ENCODE data around the gene NAP1L5. TPM values are rescaled to one million over a fixed set of nuclear protein-coding genes. Genes with fewer than 3 reads are reported as not detected.
A peak's percentile ranks its signal among the peaks of the same experiment; 100 is the strongest.

The NAP1L5 gene
- total RNA-seq, 4 donors from 2014 or later: 0.20 to 2.9 (median 1.9) TPM

DNA sequence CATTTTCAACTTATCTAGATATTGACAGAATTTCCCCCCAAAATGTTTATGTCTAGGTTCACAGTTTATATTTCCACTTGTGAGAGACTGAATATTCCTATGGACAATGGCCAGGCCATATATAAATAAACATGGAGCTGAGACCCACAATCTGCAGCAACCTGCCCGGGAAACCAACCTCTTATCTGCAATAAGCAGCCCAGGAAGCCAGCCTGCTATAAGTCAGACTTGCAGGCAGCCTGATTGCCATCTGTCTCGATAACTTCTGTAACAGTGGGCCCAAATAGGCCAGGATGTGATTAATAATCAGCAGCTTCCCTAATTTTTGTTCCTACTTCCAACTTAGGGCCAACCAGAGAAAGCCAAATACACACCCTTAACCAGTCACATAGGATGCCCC is 5.2 kb upstream of the NAP1L5 start:
- Histone ChIP-seq H3K4me3 (no peak overlapping the region), H3K27me3 (no peaks in the 10 kb centered on the region), H3K27ac (no peak overlapping the region), H3K9me3 (no peaks in the 10 kb centered on the region), H3K4me1 (peaks cover 5 to 12% of the 10 kb centered on the region in 2 donors), H3K36me3 (peaks cover 0 to 24% of the 10 kb centered on the region in 2 donors)
- TF ChIP-seq POLR2A (IDR thresholded peaks at IDR 0.05): no peak
- no peak for TF ChIP-seq CTCF (IDR thresholded peaks at IDR 0.05 in 4 of 5, conservative IDR thresholded peaks at IDR 0.05 in 1 of 5)
- no peak for ATAC-seq
- in situ Hi-C loops (cut with MboI; ENCODE audit: low sequenced_read_pairs in 4 of 4): loop anchor here in 1 of 4 donors (10.0 kb wide), 2 partner anchors 102 to 322 kb away; no protein-coding TSS in a partner anchor
- DNase-seq: no peak
- intact Hi-C loops (cut with DNase I; ENCODE audit: low total_unique reads): loop anchor here (10.0 kb wide), 2 partner anchors 202 to 412 kb away; partner anchors contain the start of gene TIGD2

- no peaks in the 10 kb centered on the region for H3K27me3 ChIP-seq
- H3K4me3 ChIP-seq: no peak overlapping the region
- in situ Hi-C loops (cut with MboI; ENCODE audit: low sequenced_read_pairs in 4 of 4) (no loop called here), intact Hi-C loops (cut with DNase I; ENCODE audit: low total_unique reads) (no loop called here)
- H3K27ac ChIP-seq: peak overlapping the region in 2 of 4 donors; percentile 79
- H3K4me1 ChIP-seq: peaks cover 0 to 10% of the 10 kb centered on the region in 2 donors
- no peak for ATAC-seq
- H3K9me3 ChIP-seq: no peaks in the 10 kb centered on the region
- H3K36me3 ChIP-seq: peaks cover 0 to 15% of the 10 kb centered on the region in 2 donors
- no peak for DNase-seq
- TF ChIP-seq POLR2A (IDR thresholded peaks at IDR 0.05) (no peak), CTCF (IDR thresholded peaks at IDR 0.05 in 4 of 5, conservative IDR thresholded peaks at IDR 0.05 in 1 of 5) (no peak)
These were observed 890 bp upstream of the NAP1L5 start for GRCh38 chr4:88698519-88698918.

DNA sequence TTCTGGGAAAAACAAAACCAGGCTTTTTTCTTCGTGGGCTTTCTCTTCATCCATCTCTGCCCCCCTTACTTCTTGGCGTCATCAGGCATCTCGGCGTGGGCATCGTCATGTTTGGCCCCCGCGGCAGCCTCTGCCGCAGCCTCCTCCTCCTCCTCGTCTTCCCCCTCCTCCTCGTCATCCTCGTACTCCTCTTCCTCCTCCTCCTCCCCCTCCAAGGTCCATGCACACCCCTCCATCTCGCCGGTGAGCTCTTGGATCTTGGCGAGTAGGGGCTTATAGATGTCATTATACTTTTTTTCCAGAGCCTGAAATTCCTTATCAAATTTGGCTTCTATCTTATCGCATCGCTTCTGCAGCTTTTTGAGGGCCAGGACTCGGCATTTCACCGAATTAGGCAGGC is 488 bp downstream of the NAP1L5 start:
- peaks cover 0 to 8% of the 10 kb centered on the region in 2 donors for H3K36me3 ChIP-seq
- DNase-seq (peak in 1 of 2 donors; percentile 23), ATAC-seq (peak; percentile 43 to 47)
- peaks cover 0 to 10% of the 10 kb centered on the region in 2 donors for H3K4me1 ChIP-seq
- H3K27me3 ChIP-seq: no peaks in the 10 kb centered on the region
- intact Hi-C loops (cut with DNase I; ENCODE audit: low total_unique reads) (no loop called here), in situ Hi-C loops (cut with MboI; ENCODE audit: low sequenced_read_pairs in 4 of 4) (no loop called here)
- H3K27ac ChIP-seq: peak overlapping the region; percentile 75 to 82 (median 79)
- H3K4me3 ChIP-seq: peak overlapping the region; percentile 61 to 84 (median 72)
- TF ChIP-seq CTCF (IDR thresholded peaks at IDR 0.05 in 4 of 5, conservative IDR thresholded peaks at IDR 0.05 in 1 of 5) (no peak), POLR2A (IDR thresholded peaks at IDR 0.05) (no peak)
- H3K9me3 ChIP-seq: no peaks in the 10 kb centered on the region

- Histone ChIP-seq H3K4me3 (peak overlapping the region; percentile 61 to 84 (median 72)), H3K36me3 (peaks cover 0 to 8% of the 10 kb centered on the region in 2 donors), H3K4me1 (peaks cover 0 to 10% of the 10 kb centered on the region in 2 donors), H3K9me3 (no peaks in the 10 kb centered on the region), H3K27ac (peak overlapping the region in 3 of 4 donors; percentile 79 to 82 (median 79)), H3K27me3 (no peaks in the 10 kb centered on the region)
- no peak for TF ChIP-seq POLR2A (IDR thresholded peaks at IDR 0.05)
- no peak for TF ChIP-seq CTCF (IDR thresholded peaks at IDR 0.05 in 4 of 5, conservative IDR thresholded peaks at IDR 0.05 in 1 of 5)
- no peak for ATAC-seq
- no peak for DNase-seq
- in situ Hi-C loops (cut with MboI; ENCODE audit: low sequenced_read_pairs in 4 of 4) (no loop called here), intact Hi-C loops (cut with DNase I; ENCODE audit: low total_unique reads) (no loop called here)
These were observed 999 bp downstream of the NAP1L5 start for GRCh38 chr4:88696630-88697029.

DNA sequence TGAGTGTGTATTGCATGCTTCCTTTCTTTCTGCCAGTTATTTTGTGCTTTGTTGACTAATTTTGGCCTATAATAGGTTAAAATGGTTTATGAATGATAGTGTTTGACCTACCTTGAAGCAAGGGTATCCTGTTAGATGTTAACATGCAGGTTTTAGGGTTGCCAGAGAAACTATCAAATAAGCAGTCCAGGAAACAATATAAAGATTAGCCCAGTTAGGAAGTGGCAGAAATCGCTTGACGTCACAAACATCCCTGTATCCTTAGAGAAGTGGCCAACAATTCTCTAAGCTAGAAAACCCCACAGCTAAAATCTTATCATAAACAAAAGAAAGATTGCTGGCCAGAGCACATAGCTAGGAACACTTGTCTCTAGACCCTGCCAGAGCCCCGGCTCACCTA is 3.8 kb downstream of the NAP1L5 start:
- no peak for ATAC-seq
- intact Hi-C loops (cut with DNase I; ENCODE audit: low total_unique reads) (no loop called here), in situ Hi-C loops (cut with MboI; ENCODE audit: low sequenced_read_pairs in 4 of 4) (no loop called here)
- TF ChIP-seq POLR2A (IDR thresholded peaks at IDR 0.05) (no peak), CTCF (IDR thresholded peaks at IDR 0.05 in 4 of 5, conservative IDR thresholded peaks at IDR 0.05 in 1 of 5) (no peak)
- Histone ChIP-seq H3K27me3 (no peaks in the 10 kb centered on the region), H3K9me3 (no peaks in the 10 kb centered on the region), H3K27ac (no peak overlapping the region), H3K4me3 (no peak overlapping the region), H3K4me1 (peaks cover 0 to 10% of the 10 kb centered on the region in 2 donors), H3K36me3 (peaks cover 0 to 19% of the 10 kb centered on the region in 2 donors)
- no peak for DNase-seq
